NCI-H1436 (cell line): ENCODE data around the gene AIDA.
"Not testable (repeated sequence)": the region's sequence is repeated elsewhere in the genome, so short reads cannot be mapped to it uniquely, and the experiment has no call there.

ENCODE experiments used
- DNase-seq: peaks from one replicate; lab custom pipeline; 2025; lab: John Stamatoyannopoulos, UW

The AIDA gene, protein sequence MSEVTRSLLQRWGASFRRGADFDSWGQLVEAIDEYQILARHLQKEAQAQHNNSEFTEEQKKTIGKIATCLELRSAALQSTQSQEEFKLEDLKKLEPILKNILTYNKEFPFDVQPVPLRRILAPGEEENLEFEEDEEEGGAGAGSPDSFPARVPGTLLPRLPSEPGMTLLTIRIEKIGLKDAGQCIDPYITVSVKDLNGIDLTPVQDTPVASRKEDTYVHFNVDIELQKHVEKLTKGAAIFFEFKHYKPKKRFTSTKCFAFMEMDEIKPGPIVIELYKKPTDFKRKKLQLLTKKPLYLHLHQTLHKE

GRCh38 chr1:222712253-222713090 is at the start of gene AIDA, which contains the start of gene BROX:
AIDA (minus strand) TSS chr1:222712491; CDS start chr1:222712317, 174 bp downstream.
BROX (plus strand) TSS chr1:222712564; CDS start chr1:222715700, 3,136 bp downstream.
- peak; percentile 89 for DNase-seq

DNA sequence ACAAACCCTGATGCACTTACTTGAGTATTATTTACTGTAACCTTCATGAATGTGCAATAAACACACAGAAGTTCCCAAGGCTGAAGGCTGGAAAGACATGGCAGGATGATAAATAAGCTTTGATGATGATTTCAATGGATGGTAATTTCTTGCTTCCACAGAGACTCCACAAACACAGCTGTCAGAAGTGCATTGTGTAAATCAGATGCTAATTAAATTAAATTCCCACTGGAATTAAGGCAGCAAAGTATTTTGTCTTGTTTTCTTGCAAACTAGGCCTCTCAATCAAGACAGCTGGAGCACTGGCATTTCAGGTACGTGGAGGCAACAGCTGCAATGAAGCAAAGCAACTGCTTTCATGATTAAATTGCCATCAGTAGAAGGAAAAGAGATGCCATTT is 48.8 kb upstream of the AIDA start:
- peak; percentile 57 for DNase-seq

DNA sequence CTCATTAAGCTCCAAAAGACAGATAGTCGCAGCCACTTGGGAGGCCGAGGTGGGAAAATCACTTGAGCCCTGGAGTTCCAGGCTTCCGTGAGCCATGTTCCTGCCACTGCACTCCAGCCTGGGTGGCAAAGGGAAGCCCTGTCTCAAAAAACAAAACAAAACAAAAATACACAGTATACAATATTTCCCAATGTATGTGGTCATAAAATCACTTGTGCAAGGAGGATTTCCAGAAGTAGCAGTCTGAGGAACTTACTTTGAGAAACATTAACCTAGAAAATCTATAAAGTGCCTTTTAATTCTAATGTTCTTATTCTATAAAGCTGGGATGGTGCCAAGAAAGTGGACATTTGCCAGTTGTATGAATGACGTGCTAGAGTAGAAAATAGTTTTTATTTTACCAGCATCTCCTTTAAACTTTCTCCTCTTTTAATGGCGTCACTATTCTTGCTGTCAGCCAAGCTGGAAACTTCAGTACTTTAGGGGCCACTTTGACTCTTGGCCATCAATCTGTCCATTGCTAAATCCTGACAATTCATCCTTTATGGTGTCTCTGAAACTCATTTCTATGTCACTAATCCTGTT is 47.3 kb upstream of the AIDA start:
- DNase-seq: no peak

- no peak for DNase-seq
Observed at GRCh38 chr1:222757646-222758268, 45.5 kb upstream of the AIDA start.

DNA sequence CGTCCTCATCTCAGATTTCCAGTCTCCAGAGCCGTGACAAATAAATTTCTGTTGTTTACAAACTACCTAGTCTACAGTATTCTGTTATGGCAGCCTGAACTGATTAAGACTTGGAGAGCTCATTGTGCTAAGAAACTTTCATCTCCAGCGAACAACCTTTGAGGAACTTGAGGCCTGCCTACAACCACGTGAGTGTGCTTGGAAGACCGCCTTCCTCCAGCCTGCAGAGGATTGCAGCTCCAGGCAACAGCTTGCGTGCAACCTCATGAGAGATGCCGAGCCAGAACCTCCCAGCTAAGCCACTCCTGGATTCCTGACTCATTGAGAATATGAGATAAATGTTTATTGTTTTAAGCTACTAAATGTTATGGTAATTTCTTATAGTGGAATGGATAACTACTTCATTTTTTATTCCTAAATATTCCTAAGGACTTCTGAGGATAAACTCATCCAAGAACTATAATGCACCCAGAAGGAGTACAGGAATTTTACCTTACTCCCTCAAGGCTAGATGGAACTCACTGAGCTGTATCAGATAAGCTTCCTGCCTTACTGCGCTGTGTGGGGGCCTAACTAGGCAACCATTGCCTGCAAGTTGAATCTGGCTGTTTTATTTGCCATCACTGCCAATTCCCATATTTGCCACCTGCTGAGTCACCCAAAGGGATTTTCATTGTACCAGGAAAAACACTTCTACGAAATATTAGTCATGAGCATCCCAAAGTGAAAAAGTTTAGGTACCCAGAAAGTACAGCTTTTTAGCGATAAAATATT is 42.3 kb upstream of the AIDA start:
- DNase-seq: no peak

- DNase-seq: no peak
Observed at GRCh38 chr1:222751255-222751654, 39.0 kb upstream of the AIDA start.

- DNase-seq: no peak
Observed at GRCh38 chr1:222750651-222751050, 38.4 kb upstream of the AIDA start.

DNA sequence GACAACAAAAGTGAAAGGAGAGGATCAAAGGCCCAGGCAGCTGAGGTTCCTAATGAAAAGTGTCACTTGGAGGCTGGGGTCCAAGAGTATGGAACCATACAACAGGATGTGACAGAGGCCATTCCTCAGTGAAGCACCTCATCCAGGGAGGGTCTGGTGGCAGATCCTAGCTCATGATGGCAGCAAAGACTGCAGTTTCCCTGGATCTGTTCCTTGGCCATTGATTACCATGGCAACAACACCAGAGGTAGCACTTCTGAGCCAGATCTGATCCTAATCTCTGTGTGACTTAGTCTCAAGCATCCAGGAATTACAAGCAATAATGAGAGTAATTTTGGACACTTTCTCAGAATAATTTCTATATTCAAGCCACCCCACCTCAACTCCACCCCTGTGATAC is 37.6 kb upstream of the AIDA start:
- no peak for DNase-seq

DNA sequence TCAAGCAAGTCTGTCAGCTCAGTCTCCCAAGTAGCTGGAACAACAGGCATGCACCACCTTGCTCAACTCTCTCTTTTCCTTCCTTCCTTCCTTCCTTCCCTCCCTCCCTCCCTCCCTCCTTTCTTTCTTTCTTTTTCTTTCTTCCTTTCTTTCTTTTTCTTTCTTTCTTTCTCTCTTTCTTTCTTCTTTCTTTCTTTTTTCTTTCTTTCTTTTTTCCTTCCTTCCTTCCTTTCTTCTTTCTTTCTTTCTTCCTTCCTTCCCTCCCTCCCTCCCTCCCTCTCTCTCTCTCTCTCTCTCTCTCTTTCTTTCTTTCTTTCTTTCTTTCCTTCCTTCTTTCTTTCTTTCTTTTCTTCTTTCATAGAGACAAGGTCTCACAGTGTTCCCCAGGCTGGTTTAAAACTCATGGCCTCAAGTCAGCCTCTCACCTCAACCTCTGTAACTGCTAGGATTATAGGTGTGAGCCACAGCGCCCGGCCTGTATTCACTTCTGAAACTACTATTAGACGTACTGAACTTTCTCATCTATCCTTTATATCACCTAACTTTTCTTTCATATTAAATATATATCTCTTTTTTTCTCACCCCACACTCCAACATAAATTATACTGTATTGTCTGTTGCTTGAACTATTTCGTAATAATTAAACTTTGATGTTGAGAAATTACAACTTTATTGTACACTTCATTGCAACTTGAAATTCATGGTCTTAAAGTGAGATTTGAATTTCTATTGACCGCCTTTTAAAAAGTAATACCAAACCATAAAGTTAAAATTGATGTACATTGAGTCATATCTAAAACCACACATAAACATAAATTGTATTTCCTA is 29.6 kb upstream of the AIDA start:
- DNase-seq: not testable (repeated sequence)

GRCh38 chr1:222739929-222740328 is 27.6 kb upstream of the AIDA start:
- DNase-seq: no peak

GRCh38 chr1:222739465-222739864 is 27.2 kb upstream of the AIDA start:
- DNase-seq: no peak

DNA sequence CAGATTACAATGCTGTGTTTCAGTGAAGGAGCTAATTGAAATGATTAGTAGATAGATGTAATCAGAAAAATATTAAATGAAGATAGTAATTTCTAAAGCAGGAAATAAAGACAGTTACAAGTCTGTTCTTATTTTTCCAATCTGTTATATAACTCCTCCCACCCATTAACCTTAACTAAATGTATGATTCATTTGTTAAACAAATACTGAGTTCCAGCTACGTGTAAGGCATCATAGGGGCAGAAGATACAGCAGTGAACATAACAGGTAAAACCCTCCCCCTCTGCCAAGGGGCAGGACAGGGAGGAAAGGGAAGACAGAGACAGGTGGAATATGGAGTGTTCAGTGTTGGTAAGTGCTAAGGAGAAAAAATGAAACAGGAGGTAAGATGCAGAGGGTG is 24.7 kb upstream of the AIDA start, which contains the start of gene FAM177B:
Gene FAM177B (plus strand): TSS at position 231 of the 400 bp plus-strand sequence. CDS start 9,344 bp downstream, outside the sequence.
- no peak for DNase-seq

GRCh38 chr1:222736470-222736869 is 24.2 kb upstream of the AIDA start:
- no peak for DNase-seq

DNA sequence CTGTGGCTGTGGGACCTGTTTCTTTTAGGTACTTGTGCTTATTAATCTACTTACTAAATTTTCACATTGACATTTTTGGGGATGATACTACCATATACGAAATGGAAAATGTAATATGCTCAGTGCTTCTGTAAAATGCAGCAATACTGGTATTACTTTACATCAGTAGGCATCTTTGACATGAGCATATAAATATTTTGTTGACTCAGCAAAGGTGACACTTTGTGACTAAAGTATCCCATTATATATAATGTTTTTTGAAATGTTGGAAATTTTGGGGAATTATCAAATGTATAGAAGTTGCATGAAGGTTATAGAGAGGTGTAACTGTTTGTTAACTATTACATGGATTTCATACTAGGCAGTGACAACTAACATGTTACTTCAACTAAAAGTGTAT is 22.4 kb upstream of the AIDA start:
- DNase-seq: no peak

DNA sequence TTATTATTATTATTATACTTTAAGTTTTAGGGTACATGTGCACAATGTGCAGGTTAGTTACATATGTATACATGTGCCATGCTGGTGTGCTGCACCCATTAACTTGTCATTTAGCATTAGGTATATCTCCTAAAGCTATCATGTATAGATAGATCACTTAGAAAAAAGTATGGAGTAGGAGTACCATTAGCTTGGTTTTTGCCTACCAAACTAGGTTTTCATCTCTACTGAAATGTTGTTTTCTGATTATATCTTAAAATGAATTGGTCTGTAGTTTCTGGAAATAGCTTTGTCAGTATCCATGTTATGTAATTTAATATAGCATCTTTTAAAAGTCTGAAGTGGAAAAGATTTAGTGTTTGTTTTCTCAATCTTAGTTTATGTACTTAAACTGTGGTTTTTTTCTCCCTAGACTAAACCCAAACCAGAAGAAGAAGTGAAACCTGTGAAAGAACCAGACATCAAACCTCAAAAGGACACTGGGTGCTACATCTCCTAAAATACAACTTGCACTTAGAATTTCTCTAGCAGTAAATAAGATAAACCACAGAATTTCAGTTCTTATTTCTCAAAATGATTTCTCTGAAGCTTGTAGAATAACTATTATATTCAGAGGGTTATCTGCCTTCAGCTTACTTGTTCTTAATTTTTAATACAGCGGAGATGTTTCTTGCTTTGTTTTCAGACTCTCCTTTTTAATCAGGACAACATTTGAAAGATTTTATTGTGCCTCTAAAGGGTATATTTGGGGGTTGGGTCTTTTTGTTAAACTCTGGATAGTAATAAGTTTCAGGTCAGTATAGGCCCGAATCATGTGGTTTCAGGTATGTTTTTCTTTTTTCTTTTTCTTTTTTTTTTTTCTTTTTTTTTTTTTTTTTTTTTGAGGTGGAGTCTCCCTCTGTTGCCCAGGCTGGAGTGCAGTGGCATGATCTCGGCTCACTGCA is 20.2 kb upstream of the AIDA start:
- DNase-seq: no peak

DNA sequence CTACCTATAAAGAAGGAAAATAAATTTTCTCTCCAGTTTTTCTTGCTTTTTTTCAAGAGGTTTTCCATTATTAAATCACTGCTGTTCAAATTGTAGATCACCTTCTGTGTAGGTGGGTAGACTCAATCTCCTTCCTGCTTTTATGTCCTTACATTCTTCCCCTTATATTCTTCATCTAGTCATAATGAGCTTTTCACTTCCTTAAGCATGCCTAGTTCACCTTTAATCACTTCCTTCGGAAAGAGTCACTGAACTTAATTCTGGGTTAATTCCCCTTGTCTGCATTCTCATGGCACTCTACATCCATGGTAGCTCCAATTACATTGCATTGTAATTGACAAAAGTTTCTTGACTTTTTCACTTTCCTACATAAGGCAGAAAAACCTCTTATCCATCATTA is 18.6 kb upstream of the AIDA start:
- DNase-seq: no peak

DNA sequence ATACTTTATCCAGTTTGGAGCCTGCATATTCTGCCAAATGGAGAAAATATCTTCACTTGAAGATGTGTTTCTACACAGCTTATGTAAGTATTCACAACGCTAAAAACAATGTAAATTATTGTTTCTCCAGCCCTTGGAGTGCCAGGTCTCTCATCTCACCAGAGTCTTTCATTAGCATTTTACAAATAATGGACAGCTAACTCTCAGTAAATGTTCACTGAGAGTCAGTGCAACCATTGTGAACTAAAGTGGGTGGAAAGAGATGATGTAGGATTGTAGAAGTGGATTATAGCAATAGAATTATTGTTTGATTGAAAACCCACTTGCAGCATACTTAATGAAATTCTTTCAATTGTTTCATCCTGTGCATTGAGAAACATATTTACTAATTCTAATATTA is 16.5 kb upstream of the AIDA start:
- DNase-seq: no peak

- no peak for DNase-seq
Observed at GRCh38 chr1:222716393-222716792, 4.1 kb upstream of the AIDA start.
